HG02759 (cell line): ENCODE measurements around the gene SMPDL3B.

Experiments used
- ATAC-seq: cut with Tn5 transposase; IDR thresholded peaks from one replicate; pipeline ENCODE4 v1.9.1; 2021; ENCODE audit warnings: mild to moderate bottlenecking, moderate library complexity; ENCODE audit not compliant: unreplicated experiment

The SMPDL3B gene

DNA sequence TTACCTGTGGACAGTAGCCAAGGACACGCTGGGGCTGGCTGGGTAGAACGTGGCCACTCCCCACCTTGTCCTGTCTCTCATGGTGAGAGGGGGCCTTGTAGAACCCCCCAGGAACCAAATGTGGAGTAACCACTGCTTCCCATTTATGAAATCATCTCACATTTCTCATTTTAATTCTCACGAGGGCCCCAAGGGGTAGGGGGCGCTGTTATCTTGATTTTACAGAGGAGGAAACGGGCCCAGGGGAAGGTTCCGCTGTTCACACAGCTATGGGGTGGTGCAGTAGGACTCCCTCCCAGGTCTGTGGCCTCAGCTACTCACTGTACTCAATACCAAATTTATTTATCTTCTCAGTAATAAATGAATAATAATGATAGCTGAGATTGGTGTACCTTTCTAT is 5.5 kb downstream of the SMPDL3B start:
- ATAC-seq: no peak

DNA sequence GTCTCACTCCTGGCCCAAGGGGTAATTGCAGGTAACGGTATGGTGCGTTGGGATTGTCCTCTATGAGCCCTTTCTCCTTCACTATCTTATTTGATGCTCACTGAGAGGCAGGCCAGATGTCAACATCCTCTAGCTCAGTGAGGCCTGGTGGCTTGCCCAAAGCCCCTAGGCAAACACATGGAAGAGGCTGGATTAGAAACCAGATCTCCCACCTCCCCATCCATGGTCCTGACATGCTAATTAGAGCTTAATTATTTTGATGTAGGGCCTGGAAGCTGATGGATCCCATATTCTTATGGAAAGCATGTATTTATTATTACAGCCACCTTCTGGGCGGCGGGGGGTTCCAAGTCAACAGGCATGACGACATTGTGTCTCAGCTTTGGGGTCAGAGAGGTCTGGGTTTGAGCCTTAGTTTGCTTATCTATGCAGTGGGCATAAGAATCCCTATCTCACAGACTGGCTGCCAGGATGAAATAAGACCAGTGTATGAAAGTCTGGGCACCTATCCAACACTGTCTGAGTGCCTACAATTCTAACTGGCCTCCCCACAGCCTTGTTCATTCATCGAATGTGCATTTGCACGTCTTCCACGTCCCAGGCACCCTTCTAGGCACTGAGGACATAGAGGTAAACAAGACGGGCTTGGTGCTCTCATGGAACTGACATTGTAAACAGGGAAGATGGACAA is 6.2 kb downstream of the SMPDL3B start:
- ATAC-seq: no peak

DNA sequence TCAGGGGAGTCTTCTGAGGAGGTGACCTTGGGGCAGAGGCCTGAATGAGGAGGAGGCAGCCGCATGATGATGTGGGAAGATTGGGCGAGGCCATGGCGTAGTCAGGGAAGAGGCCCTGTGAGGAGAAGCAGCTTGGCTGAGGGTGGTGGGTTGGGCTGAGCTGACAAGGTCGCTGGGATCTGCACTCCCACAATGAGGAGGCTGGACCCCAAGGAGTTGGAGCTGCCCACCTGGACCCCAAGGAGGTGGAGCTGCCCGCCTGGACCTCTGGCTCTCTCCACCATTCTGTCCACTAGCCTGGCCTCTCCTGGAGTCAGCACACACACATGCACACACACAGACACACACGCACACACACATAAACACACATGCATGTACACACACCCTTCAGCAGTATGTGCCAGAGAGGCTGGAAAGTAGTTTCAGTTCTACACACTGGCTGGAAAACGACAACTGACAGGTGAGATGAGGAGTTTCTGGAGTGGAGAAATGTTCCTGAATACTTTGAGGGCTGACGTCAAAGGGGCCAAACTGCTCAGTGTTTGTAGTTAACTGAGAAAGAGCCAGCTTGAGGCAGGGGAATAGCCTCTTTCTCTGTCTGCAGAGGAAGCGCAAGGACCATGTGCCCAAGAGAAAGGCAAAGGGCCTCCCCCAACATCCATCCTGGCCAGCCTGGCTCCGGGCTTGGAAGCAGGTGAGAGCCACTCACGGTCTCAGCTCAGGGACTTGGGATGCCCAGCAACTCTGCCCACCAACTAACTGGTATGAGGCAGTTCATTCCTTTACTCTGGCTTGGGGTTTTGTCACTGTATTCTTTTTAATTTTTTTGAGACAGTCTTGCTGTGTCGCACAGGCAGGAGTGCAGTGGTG is 7.1 kb downstream of the SMPDL3B start:
- no peak for ATAC-seq

DNA sequence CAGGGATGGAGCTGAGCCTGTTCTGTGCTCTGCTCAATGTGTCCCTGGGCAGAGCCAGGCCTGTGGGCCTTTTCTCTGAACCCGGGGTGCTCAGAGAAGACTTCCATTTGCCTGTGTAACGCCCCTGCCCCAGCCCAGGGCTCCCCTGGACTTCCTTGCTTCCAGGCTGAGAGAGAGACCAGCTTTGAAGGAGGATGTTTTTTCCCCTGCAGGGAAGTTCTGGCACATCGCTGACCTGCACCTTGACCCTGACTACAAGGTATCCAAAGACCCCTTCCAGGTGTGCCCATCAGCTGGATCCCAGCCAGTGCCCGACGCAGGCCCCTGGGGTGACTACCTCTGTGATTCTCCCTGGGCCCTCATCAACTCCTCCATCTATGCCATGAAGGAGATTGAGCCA is 10.2 kb downstream of the SMPDL3B start:
- ATAC-seq: no peak

DNA sequence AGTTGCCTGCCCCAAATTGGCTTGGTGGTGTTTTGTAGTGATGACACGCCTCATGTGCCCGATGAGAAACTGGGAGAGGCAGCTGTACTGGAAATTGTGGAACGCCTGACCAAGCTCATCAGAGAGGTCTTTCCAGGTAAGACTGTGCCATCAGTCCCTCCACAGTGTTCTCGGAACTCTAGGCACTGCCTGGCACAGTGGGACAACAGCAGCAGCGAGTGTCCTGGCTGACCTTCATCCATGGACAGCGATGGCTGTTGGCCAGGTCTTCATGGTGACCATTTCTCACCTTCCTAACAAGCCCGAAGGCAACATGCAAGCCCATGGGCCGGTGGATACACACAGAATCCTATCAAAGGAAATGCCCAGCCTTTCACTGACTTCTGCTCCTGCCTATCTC is 14.2 kb downstream of the SMPDL3B start:
- ATAC-seq: no peak

DNA sequence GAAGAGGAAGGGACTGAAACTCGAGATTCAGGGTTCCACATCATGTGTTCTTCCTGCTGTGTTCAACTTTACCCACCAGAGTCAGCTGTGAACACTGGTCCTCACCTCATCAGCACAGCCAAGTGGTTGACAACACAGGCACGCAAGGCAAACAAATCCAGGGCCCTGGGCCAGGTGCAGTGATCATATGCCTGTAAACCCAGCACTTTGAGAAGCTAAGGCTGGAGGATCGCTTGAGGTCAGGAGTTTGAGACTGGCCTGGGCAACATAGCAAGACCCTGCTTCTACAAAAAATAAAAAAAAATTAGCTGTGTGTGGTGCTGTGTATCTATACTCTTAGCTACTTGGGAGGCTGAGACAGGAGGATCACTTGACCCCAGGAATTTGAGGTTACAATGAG is 16.6 kb downstream of the SMPDL3B start:
- no peak for ATAC-seq

DNA sequence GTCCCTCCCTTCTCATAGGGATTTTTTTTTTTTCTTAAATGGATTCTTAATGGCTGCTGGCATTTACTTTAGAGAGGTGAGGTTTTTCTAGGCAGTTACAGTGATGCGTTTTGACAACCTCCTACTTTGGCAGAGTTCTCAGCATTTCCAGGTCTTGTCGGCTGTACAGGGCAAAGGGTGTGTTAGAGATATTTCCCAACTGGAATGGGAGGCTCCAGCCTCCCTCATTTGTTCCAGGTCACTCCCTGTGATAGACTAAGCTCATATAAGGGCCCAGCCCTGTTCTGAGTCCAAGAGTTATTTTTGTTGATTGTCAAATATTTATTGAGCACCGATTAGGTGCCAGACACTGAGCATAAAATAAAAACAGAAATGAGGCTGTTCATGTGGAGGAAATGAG is 17.3 kb downstream of the SMPDL3B start:
- ATAC-seq: no peak

DNA sequence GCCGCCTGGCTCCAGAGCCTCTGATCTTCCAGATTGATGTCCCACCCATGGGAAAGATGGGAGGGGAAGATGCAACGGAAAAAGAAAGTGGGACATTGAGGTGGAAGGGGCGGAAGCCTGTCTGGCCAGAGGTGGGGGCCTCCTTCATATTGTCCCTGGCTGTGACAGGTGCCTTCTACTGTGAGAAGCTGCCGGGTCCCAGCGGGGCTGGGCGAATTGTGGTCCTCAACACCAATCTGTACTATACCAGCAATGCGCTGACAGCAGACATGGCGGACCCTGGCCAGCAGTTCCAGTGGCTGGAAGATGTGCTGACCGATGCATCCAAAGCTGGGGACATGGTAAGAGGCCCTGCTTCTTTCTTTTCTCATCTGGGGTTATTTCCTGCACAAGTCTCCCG is 19.4 kb downstream of the SMPDL3B start:
- no peak for ATAC-seq

DNA sequence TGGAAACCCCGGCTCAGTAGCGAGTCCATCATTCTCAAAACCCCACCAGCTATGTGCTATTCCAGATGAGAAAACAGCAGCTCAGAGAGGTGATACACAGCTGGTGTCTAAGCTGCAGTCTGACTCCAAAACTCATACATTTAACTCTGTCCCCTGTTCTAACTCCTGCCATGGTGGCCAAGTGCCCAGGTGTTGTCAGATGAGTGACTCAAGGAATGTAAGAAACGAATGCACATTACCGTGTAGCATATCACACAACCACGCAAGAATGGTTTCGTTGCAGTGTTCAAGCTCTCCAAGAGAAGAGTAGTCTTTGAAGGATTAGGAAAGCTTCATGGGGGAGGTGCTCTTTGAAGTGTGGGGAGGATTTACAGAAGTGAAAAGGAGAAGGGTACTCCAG is 20.3 kb downstream of the SMPDL3B start:
- no peak for ATAC-seq

DNA sequence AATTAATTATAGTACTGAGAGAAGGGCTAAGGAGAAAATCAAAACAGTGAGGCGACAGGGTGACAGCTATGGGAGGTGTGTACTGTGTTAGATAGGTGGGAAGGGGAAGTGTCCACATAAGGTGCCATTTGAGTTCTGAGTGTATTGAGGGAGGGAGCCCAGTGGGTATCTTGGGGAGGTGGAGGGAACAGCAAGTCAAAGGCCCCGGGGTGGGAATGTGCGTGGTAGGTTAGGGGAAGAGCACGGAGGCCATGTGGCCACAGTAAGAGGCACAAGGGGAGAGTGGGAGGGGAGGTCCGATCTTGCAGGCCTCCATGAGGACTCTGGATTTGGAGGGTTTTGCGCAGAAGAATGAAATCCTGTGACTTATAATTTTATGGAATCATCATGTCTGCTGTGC is 22.0 kb downstream of the SMPDL3B start:
- ATAC-seq: no peak

DNA sequence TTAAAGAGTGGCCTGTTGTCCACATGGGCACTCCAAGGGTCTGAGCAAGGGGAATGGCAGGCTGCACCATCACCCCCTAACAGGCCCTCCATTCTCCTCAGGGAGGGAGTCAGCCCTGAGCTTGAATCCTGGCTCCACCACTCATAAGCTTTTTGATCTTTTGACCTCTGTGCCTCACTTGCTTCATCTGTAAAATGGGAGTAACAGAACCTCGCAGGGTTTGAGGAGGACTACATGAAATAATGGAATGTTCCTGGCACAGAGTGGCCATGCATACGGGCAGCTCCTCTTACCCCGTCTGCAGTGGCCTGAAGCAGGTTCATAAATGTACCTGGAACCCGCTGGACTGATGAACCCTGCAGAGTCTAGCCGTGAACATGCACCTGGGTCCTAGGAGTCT is 22.9 kb downstream of the SMPDL3B start:
- no peak for ATAC-seq

DNA sequence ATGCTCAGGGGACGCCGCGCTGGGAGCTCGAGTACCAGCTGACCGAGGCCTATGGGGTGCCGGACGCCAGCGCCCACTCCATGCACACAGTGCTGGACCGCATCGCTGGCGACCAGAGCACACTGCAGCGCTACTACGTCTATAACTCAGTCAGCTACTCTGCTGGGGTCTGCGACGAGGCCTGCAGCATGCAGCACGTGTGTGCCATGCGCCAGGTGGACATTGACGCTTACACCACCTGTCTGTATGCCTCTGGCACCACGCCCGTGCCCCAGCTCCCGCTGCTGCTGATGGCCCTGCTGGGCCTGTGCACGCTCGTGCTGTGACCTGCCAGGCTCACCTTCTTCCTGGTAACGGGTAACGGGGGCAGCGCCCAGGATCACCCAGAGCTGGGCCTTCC is 23.7 kb downstream of the SMPDL3B start:
- no peak for ATAC-seq

DNA sequence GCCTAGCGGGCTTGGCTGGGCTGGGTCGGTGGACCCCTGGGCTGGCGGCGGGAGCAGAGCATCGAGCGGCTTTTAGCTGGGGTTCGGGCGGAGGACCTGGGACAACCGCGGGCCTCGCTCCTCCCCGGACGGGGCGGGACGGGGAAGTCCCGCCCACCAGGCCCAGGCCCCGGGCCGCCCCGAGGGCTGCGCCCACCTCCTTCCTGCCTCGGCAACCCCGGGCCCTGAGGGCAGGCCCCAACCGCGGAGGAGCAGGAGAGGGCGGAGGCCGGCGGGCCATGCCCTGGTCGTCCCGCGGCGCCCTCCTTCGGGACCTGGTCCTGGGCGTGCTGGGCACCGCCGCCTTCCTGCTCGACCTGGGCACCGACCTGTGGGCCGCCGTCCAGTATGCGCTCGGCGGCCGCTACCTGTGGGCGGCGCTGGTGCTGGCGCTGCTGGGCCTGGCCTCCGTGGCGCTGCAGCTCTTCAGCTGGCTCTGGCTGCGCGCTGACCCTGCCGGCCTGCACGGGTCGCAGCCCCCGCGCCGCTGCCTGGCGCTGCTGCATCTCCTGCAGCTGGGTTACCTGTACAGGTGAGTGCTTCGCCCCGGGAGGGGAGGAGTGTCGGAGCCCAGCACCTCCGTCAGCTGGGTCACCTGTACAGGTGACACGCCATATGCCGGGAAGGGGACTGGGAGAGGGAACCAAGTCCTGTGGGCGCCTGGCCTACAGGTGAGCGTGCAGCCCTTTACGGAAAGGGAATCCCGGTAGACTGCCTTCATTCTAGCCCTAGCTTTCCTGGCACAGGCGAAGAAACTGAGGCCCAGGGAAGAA is 25.2 kb downstream of the SMPDL3B start, which contains the start of gene XKR8:
TSS of gene XKR8 (plus strand) at position 182 of the 812 bp plus-strand sequence. CDS start at position 279, 97 bp downstream.
- ATAC-seq: peak; percentile 84

DNA sequence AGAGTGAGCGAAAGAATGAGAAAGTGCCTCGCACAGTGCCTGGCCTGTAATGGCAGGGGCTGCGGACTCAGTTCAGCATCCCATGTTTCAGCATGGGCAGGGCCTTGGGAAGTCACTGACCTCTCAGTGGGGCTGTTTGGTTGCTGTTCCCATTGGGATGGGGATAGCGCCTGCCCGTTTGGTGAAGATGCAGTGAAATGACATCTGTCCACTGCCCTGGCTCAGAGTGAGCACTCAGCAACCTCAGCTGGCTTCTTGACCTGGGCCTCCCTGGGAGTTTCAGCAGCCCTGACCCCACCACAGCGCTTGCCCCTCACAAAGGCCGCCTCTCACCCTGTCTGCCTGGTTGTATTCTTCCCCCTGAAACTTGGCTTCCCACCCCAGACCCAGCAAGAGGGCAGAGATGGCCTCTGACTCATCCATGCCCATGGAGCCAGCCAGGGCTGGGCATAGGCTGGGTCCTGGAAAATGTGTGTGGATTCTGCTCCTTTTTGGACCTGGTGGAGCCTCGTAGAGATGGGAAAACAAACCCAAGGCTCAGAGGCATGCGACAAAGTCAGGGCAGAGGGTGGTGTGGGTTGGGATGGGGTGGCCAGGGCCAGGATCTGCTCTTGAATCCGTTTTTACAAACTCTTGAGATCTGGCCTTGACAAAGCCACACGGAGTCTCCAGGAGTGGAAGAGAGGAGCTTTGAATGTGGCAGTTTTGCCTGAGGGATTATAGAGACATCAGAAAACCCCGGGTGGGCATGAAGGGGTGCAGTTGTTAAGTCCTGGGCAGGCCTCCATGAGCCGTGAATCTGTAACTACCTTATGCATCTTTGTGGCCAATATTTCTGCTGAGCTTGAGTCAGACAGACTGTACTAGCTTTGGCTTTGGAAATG is 26.2 kb downstream of the SMPDL3B start:
- no peak for ATAC-seq

DNA sequence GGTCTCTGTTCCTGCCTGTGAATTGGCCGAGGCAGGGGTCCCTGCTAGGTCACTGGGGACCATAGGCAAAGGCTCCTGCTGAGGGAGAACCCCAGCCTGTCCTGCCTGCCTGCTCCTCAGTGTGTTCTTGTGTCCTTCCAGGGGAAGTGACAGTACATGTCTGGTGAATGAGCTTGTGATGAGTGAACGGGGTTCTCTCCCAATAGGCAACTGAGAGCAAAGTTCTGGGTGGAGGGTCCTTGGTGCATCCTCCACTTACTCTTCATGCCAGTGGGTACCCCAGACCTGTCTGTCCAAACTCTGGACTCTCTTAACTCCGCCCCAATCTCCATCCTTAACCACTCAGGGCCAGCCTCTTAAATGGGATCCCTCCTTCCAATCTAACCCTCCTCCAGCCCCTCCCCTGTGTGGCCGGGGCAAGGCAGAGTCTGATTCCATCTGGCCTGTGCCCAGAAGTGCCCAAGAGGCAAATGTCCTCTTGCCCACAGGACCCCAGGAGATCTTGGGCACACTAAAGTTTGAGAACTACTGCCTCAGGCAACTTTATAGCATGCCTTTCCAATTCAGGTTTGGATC is 26.9 kb downstream of the SMPDL3B start:
- no peak for ATAC-seq

DNA sequence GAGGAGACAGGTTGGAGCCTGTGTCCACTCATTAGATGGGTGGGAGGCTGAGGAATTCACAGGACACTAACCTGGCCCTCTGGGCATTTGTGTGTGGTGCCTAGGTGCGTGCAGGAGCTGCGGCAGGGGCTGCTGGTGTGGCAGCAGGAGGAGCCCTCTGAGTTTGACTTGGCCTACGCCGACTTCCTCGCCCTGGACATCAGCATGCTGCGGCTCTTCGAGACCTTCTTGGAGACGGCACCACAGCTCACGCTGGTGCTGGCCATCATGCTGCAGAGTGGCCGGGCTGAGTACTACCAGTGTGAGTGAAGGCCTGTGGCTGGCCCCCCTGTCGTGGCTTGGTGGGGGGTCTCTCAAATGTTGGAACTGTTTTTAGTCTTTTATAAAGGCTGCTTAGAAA is 28.6 kb downstream of the SMPDL3B start:
- ATAC-seq: no peak

DNA sequence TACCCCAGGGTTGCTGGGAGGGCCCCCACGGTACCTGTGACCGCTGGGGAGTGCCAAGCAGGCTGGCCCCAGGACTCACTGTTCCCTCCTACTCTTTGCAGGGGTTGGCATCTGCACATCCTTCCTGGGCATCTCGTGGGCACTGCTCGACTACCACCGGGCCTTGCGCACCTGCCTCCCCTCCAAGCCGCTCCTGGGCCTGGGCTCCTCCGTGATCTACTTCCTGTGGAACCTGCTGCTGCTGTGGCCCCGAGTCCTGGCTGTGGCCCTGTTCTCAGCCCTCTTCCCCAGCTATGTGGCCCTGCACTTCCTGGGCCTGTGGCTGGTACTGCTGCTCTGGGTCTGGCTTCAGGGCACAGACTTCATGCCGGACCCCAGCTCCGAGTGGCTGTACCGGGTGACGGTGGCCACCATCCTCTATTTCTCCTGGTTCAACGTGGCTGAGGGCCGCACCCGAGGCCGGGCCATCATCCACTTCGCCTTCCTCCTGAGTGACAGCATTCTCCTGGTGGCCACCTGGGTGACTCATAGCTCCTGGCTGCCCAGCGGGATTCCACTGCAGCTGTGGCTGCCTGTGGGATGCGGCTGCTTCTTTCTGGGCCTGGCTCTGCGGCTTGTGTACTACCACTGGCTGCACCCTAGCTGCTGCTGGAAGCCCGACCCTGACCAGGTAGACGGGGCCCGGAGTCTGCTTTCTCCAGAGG is 31.8 kb downstream of the SMPDL3B start:
- ATAC-seq: no peak

DNA sequence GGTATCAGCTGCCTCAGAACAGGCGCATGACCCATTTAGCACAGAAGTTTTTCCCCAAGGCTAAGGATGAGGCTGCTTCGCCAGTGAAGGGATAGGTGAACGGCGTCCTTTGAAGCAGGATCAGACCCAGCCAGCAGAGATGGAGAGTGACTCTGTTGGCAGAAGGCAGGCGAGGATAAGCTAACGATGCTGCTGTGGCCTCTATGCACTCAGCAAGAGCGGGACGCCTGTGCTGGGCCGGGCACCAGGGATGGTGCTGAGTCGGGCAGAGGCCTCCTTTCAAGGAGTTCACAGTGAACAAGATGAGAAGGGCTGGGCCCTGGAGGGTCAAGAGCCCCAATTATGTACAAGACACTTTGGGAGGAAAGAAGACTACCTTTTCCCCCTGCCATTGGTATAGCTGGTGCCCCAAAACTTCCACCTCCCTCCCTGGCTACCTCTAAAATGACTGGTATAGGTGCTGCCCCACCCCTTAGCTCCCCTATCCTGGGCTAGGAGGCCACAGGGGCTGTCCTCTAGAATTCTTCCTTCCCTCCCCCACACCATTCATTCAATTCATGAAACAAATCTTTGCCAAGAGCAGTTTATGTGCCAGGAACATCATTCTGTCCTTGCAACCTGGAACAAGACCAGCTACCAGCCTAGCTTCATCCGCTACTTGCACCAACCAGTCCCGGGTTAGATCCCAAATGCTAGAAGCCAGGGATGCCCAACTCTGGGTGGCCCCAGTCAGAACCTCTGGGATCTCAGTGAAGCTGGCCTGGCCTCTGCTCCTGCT is 32.5 kb downstream of the SMPDL3B start:
- no peak for ATAC-seq
